Activated naive CD8-positive, alpha-beta T cell (primary cell): Measurements from ENCODE around the gene LEFTY2.
A peak's percentile ranks its signal among the peaks of the same experiment; 100 is the strongest.
"Not testable (repeated sequence)": the region's sequence is repeated elsewhere in the genome, so short reads cannot be mapped to it uniquely, and the experiment has no call there.

Experiments used
- H3K27ac Mint-ChIP-seq: one replicate; pipeline ENCODE4 v1.8.0; 2021; ENCODE audit warnings: mixed read lengths
- H3K27me3 Mint-ChIP-seq: one replicate; pipeline ENCODE4 v1.8.0; 2021; ENCODE audit warnings: mixed read lengths
- H3K36me3 Mint-ChIP-seq: one replicate; pipeline ENCODE4 v1.8.0; 2021; ENCODE audit warnings: mixed read lengths
- H3K4me1 Mint-ChIP-seq: one replicate; pipeline ENCODE4 v1.8.0; 2021; ENCODE audit warnings: low read depth, mixed read lengths
- H3K4me3 Mint-ChIP-seq: one replicate; pipeline ENCODE4 v1.8.0; 2021; ENCODE audit warnings: mild to moderate bottlenecking, mixed read lengths
- H3K9me3 Mint-ChIP-seq: one replicate; pipeline ENCODE4 v1.8.0; 2021; ENCODE audit warnings: low read depth, mixed read lengths

Gene LEFTY2

GRCh38 chr1:225941942-225942222 is 862 bp upstream of the LEFTY2 start:
- no peaks in the 10 kb centered on the region for H3K36me3 Mint-ChIP-seq
- no peak overlapping the region for H3K4me3 Mint-ChIP-seq
- H3K27ac Mint-ChIP-seq, result no peak overlapping the region
- peaks cover 8% of the 10 kb centered on the region for H3K4me1 Mint-ChIP-seq
- no peaks in the 10 kb centered on the region for H3K9me3 Mint-ChIP-seq
- H3K27me3 Mint-ChIP-seq, result no peaks in the 10 kb centered on the region

DNA sequence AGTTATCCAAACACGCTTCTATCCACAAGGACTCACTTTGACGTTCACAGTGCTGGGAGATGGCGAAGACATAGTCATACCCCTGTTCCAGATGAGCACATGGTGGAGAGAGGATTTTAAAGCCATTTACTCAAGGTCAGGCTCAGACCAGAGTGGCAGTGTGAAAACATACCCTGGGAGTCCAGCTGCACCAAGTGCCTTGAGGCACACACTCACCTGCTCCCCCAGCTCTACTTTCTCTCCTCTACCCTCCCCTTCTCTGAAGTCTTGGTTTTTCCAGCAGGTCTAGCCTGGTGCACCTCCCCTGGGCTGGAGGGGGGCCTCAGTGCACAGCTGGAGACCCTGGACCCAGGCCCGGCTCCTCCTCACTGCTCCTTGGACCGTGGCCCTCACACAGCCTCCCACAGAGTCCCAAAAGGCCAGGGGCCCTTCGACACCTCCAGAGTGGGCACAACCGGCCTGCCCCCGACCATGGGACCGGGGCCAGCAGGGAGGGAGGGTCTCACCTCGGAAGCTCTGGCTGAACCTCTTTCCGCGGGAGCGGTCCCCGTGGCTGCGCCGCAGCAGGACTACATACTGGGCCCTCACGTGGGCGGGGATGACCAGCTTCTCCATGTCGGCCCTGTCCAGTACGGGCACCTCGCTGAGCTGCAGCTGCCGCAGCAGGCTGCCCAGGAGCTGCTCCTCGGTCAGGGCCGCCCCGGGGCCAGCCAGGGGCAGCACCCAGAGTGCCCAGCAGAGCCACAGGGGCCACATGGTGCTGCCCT is 452 bp downstream of the LEFTY2 start:
- Mint-ChIP-seq H3K27me3 (no peaks in the 10 kb centered on the region), H3K4me3 (no peak overlapping the region), H3K4me1 (peaks cover 8% of the 10 kb centered on the region), H3K36me3 (no peaks in the 10 kb centered on the region), H3K27ac (no peak overlapping the region), H3K9me3 (no peaks in the 10 kb centered on the region)

GRCh38 chr1:225939939-225940310 is 1.1 kb downstream of the LEFTY2 start:
- H3K4me3 Mint-ChIP-seq, H3K9me3 Mint-ChIP-seq, H3K27me3 Mint-ChIP-seq, H3K27ac Mint-ChIP-seq, H3K4me1 Mint-ChIP-seq, H3K36me3 Mint-ChIP-seq: not testable (repeated sequence)

DNA sequence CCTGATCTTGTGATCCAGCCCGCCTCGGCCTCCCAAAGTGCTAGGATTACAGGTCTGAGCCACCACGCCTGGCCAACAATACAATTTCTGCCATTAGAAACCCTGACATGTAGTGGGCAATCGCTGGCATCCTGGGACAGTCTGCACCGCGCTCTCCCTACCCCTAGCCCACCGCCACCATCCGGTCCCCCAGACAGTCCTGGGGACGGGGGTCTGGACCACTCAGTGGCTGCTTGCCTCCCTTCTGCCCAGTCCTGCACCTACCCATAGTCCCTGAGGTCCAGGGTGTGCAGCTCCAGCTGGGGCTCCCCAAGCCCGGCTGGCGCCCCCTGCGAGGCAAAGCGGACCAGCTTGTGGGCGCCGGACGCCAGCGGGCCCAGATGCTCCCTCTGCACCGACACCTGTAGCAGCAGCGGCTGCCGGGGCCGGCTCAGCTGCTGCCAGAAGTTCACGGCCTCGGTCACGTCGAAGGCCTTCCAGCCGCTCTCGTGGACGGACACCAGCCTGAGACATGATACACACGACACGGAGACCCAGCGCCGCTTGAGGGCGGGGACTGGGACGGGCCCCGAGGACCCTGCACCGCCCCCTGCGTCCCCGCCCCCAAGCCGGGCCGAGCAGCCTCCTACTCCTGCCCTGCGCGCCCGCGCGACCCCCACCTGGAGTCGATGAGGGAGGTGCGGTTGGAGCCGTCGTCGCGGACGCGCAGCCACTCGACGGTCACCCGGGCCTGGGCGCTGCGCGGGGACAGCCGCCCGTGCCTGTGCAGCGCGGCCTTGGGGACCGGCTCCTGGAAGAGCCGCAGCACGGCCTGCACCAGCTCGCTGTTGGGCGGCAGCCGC is 1.7 kb downstream of the LEFTY2 start:
- H3K36me3 Mint-ChIP-seq, H3K27me3 Mint-ChIP-seq, H3K27ac Mint-ChIP-seq, H3K4me1 Mint-ChIP-seq, H3K4me3 Mint-ChIP-seq, H3K9me3 Mint-ChIP-seq: not testable (repeated sequence)

DNA sequence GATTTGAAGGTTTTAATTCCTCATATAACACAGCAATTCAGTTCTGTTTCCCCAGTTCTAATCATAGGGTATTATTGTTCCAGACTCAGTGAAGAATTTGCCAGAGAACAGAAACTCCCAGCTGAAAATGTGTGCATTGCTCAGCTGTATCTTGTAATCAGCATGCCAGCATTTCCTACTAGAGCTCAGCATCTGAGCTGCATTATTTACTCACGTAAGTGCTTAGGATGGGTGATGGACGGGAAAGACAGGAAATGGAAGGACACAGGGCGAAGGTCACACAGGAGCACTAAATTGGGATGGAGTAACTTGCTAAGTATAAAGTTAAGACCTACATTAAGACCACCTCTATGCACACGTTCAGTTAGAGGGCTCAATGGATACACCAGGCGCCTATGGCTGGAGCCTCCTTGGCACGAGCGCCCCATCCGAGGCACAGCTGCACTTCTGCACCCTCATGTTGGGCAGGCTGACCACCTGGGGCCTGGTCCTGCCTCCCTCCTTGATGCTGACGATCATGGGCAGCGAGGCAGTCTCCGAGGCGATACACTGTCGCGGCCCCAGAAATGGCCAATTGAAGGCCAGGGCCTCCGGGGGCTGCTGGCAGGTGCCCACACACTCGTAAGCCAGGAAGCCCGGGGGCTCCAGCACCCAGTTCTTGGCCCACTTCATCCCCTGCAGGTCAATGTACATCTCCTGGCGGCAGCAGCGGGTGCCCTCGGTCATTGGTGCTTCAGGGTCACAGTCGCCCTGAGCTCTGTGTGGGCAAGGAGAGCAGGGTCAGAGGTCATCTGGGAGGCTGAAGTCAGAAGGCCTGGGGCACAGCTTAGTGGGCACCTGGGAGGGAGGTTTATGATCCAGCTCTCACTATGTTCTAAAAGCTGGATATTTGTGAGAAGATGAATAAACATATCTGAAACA is 3.7 kb downstream of the LEFTY2 start:
- Mint-ChIP-seq H3K9me3 (no peaks in the 10 kb centered on the region), H3K4me1 (no peaks in the 10 kb centered on the region), H3K36me3 (no peaks in the 10 kb centered on the region), H3K4me3 (no peak overlapping the region), H3K27me3 (no peaks in the 10 kb centered on the region), H3K27ac (no peak overlapping the region)

- Mint-ChIP-seq H3K4me3 (no peak overlapping the region), H3K9me3 (no peaks in the 10 kb centered on the region), H3K4me1 (peaks cover under 1% of the 10 kb centered on the region), H3K27ac (no peak overlapping the region), H3K36me3 (no peaks in the 10 kb centered on the region), H3K27me3 (no peaks in the 10 kb centered on the region)
These were observed 4.5 kb downstream of the LEFTY2 start for GRCh38 chr1:225936523-225936922.

- not testable (repeated sequence) for H3K27ac Mint-ChIP-seq, H3K27me3 Mint-ChIP-seq, H3K36me3 Mint-ChIP-seq, H3K4me1 Mint-ChIP-seq, H3K4me3 Mint-ChIP-seq, H3K9me3 Mint-ChIP-seq
These were observed 4.9 kb downstream of the LEFTY2 start for GRCh38 chr1:225936086-225936485.

DNA sequence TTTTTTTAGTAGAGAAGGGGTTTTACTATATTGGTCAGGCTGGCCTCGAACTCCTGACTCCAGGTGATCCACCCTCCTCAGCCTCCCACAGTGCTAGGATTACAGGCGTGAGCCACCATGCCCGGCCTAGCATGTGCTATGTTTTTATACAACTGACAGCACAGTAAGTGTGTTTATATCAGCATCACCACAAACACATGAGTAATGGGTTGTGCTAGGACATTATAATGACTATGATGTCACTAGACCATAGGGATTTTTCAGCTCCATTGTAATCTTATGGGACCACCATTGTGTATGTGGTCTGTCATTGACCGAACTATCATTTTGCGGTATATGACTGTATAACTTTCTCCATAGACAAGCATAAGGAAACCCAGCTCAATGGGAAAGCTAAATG is 6.3 kb downstream of the LEFTY2 start:
- H3K9me3 Mint-ChIP-seq, result no peaks in the 10 kb centered on the region
- H3K36me3 Mint-ChIP-seq, result no peaks in the 10 kb centered on the region
- H3K27me3 Mint-ChIP-seq, result no peaks in the 10 kb centered on the region
- H3K27ac Mint-ChIP-seq, result no peak overlapping the region
- no peak overlapping the region for H3K4me3 Mint-ChIP-seq
- H3K4me1 Mint-ChIP-seq, result peaks cover 7% of the 10 kb centered on the region

DNA sequence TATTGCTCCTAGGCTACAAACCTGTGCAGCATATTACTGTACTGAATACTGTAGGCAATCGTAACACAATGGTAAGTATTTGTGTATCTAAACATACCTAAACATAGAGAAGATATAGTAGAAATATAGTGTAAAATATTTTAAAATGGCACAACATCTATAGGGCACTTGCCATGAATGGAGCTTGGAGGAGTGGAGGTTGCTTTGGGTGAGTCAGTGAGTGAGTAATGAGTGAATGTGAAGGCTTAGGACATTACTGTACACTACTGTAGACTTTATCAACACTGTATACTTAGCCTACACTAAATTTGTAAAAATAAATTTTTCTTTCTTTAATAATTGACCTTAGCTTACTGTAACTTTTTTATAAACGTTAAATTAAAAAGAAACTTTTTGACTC is 7.9 kb downstream of the LEFTY2 start:
- H3K4me1 Mint-ChIP-seq, result peaks cover 20% of the 10 kb centered on the region
- no peak overlapping the region for H3K4me3 Mint-ChIP-seq
- no peaks in the 10 kb centered on the region for H3K9me3 Mint-ChIP-seq
- H3K27me3 Mint-ChIP-seq, result no peaks in the 10 kb centered on the region
- H3K27ac Mint-ChIP-seq, result no peak overlapping the region
- no peaks in the 10 kb centered on the region for H3K36me3 Mint-ChIP-seq

DNA sequence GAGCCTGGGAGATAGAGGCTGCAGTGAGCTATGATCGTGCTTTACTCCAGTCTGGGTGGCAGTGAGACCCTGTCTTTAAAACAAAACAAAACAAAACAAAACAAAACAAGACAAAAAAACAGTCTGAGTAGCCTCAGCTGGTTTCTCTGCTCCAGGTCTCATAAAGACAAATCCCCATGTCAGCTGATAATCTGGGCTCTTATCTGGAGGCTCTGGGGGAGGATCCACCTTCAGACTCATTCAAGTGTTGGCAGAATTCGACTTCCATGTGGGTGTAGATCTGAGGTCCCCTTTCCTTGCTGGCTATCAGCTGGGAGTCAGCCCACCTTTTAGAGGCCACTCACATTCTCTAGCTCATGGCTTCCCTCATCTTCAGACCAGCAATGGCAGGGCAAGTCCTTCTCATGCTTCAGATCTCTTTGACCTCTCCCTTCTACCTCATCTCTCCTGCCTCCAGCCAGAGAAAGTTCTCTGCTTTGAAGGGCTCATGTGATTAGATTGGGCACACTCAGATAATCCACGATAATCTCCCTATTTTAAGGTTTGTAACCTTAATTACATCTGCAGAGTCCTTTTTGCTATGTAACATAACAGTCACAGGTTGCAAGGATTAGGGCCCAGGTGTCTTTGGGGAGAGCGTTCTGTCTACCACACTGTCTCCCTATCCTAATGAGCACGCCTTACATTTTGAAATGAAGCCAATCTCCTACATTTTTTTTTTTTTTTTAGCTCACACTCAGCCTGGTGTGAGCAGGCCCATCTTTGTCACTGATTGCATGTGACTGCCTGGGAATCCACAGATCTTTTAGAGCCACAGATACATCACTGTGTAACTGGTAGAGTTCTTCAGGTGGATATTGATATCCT is 9.5 kb downstream of the LEFTY2 start:
- Mint-ChIP-seq H3K27ac (peak overlapping the region; percentile 75), H3K27me3 (no peaks in the 10 kb centered on the region), H3K9me3 (no peaks in the 10 kb centered on the region), H3K36me3 (no peaks in the 10 kb centered on the region), H3K4me3 (no peak overlapping the region), H3K4me1 (peaks cover 29% of the 10 kb centered on the region)

- H3K9me3 Mint-ChIP-seq, result no peaks in the 10 kb centered on the region
- peaks cover 32% of the 10 kb centered on the region for H3K4me1 Mint-ChIP-seq
- H3K36me3 Mint-ChIP-seq, result no peaks in the 10 kb centered on the region
- H3K27me3 Mint-ChIP-seq, result no peaks in the 10 kb centered on the region
- H3K4me3 Mint-ChIP-seq, result no peak overlapping the region
- no peak overlapping the region for H3K27ac Mint-ChIP-seq
These were observed 10.5 kb downstream of the LEFTY2 start for GRCh38 chr1:225930566-225930965.

DNA sequence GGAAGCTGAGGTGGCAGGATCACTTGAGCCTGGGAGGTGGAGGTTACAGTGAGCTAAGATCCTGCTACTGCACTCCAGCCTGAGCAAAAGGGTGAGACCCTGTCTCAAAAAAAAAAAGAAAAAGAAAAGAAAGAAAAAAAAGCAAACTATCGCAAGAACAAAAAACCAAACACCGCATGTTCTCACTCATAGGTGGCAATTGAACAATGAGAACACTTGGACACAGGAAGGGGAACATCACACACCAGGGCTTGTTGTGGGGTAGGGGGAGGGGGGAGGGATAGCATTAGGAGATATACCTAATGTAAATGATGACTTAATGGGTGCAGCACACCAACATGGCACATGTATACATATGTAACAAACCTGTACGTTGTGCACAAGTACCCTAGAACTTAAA is 11.6 kb downstream of the LEFTY2 start:
- H3K4me3 Mint-ChIP-seq, H3K9me3 Mint-ChIP-seq, H3K27me3 Mint-ChIP-seq, H3K36me3 Mint-ChIP-seq: not testable (repeated sequence)
- Mint-ChIP-seq H3K4me1 (peaks cover 32% of the 10 kb centered on the region), H3K27ac (peak overlapping the region; percentile 86)

- Mint-ChIP-seq H3K4me3 (no peak overlapping the region), H3K4me1 (peaks cover 36% of the 10 kb centered on the region), H3K36me3 (no peaks in the 10 kb centered on the region), H3K9me3 (no peaks in the 10 kb centered on the region), H3K27ac (peak overlapping the region; percentile 86), H3K27me3 (no peaks in the 10 kb centered on the region)
These were observed 12.5 kb downstream of the LEFTY2 start for GRCh38 chr1:225928186-225929175.
